Smooth muscle cell (in vitro differentiated cells): Measurements from ENCODE around the gene PPP1R27. TPM values are rescaled to one million over a fixed set of nuclear protein-coding genes. Genes with fewer than 3 reads are reported as not detected.

Experiments
- DNase-seq: peaks from one replicate; lab custom pipeline; 2025; ENCODE audit not compliant: unreplicated experiment; lab: John Stamatoyannopoulos, UW
- H2AFZ ChIP-seq: fragments of 200-600 bp; sonication (generic); 2 replicates; pipeline ENCODE4 v1.6.0; 2016; ENCODE audit warnings: antibody characterized with exemption, low read depth, mild to moderate bottlenecking
- H3F3A ChIP-seq: fragments of 200-600 bp; sonication (generic); 2 replicates; pipeline ENCODE4 v1.6.0; 2017; ENCODE audit warnings: antibody characterized with exemption, low read depth
- H3K27ac ChIP-seq: fragments of 200-600 bp; sonication (generic); 2 replicates; pipeline ENCODE4 v1.5.1; 2016; ENCODE audit warnings: low read depth, mild to moderate bottlenecking
- H3K27me3 ChIP-seq: fragments of 200-600 bp; sonication (generic); 2 replicates; pipeline ENCODE4 v1.6.1; 2016; ENCODE audit warnings: low read depth, mild to moderate bottlenecking
- H3K36me3 ChIP-seq: fragments of 200-600 bp; sonication (generic); 2 replicates; pipeline ENCODE4 v1.5.1; 2016; ENCODE audit warnings: low read depth
- H3K4me1 ChIP-seq: fragments of 200-600 bp; sonication (generic); 2 replicates; pipeline ENCODE4 v1.5.1; 2016; ENCODE audit warnings: low read depth
- H3K4me2 ChIP-seq: fragments of 200-600 bp; sonication (generic); 2 replicates; pipeline ENCODE4 v1.6.0; 2016; ENCODE audit warnings: mild to moderate bottlenecking
- H3K4me3 ChIP-seq: fragments of 200-600 bp; sonication (generic); 2 replicates; pipeline ENCODE4 v1.5.1; 2016; ENCODE audit warnings: mild to moderate bottlenecking
- H3K79me2 ChIP-seq: fragments of 200-600 bp; sonication (generic); 2 replicates; pipeline ENCODE4 v1.6.0; 2016; ENCODE audit warnings: low read depth, mild to moderate bottlenecking
- H3K9ac ChIP-seq: fragments of 200-600 bp; sonication (generic); 2 replicates; pipeline ENCODE4 v1.6.0; 2016; ENCODE audit warnings: low read depth
- H3K9me3 ChIP-seq: fragments of 200-600 bp; sonication (generic); replicated peaks from 2 replicates; pipeline ENCODE4 v1.5.1; 2016; ENCODE audit warnings: low read depth
- H4K20me1 ChIP-seq: fragments of 200-600 bp; sonication (generic); 2 replicates; pipeline ENCODE4 v1.6.0; 2016; ENCODE audit warnings: low read depth
- CTCF ChIP-seq: fragments of 200-600 bp; sonication (generic); IDR thresholded peaks from 2 replicates; pipeline ENCODE4 v1.5.1; 2017; ENCODE audit warnings: borderline replicate concordance, mild to moderate bottlenecking, antibody characterized with exemption; ENCODE audit not compliant: insufficient read depth, poor library complexity, severe bottlenecking
- WGBS: methylation state at CpG from one replicate; pipeline ENCODE4 v1.1.7; 2016; ENCODE audit warnings: low lambda C conversion rate; 5-methylcytosine and 5-hydroxymethylcytosine counted together
- polyA plus RNA-seq: library from polyadenylated mRNA; unstranded; fragments of >200 nt; fragmentation: Nextera tagmentation; extraction: Ambion mirVana; gene quantifications from 2 replicates; pipeline ENCODE4 v1.2.1, GENCODE V29; 2016
- total RNA-seq: library from RNA; depleted of rRNA; stranded (reverse); fragments of >200 nt; gene quantifications from 2 replicates; pipeline ENCODE4 v1.2.3, GENCODE V29; 2014

Gene PPP1R27
- total and polyA plus RNA-seq, 2 experiments from 2014 or later = 0.79 to 3.1 TPM

- no peak overlapping the region for H3K27ac ChIP-seq
- H3K9ac ChIP-seq = no peak overlapping the region
- H3K4me3 ChIP-seq = no peak overlapping the region
- no peaks in the 10 kb centered on the region for H3F3A ChIP-seq
- H3K9me3 ChIP-seq = no peaks in the 10 kb centered on the region
- WGBS = 92% methylated on average over 3 of the region's 8 CpGs
- no peaks in the 10 kb centered on the region for H3K4me1 ChIP-seq
- H2AFZ ChIP-seq = no peak overlapping the region
- no peaks in the 10 kb centered on the region for H3K36me3 ChIP-seq
- no peak overlapping the region for H3K4me2 ChIP-seq
- H3K79me2 ChIP-seq = no peaks in the 10 kb centered on the region
- DNase-seq = no peak
- H3K27me3 ChIP-seq = peaks cover 27% of the 10 kb centered on the region
- TF ChIP-seq CTCF = no peak
- H4K20me1 ChIP-seq = no peaks in the 10 kb centered on the region
Observed at GRCh38 chr17:81810476-81810875, 24.4 kb downstream of the PPP1R27 start.

- Histone ChIP-seq H3K79me2 (no peaks in the 10 kb centered on the region), H3K4me2 (no peak overlapping the region), H3K4me3 (no peak overlapping the region), H3K36me3 (no peaks in the 10 kb centered on the region), H3K9me3 (no peaks in the 10 kb centered on the region), H2AFZ (no peak overlapping the region), H3K27ac (no peak overlapping the region), H4K20me1 (no peaks in the 10 kb centered on the region), H3K4me1 (peaks cover 3% of the 10 kb centered on the region), H3F3A (no peaks in the 10 kb centered on the region), H3K9ac (no peak overlapping the region), H3K27me3 (peaks cover 36% of the 10 kb centered on the region)
- no peak for DNase-seq
- 87% methylated on average over 7 of the region's 7 CpGs for WGBS
- TF ChIP-seq CTCF = no peak
Observed at GRCh38 chr17:81809556-81809998, 25.3 kb downstream of the PPP1R27 start.

- no peak for TF ChIP-seq CTCF
- Histone ChIP-seq H3K9ac (no peak overlapping the region), H3K79me2 (no peaks in the 10 kb centered on the region), H4K20me1 (no peaks in the 10 kb centered on the region), H3F3A (no peaks in the 10 kb centered on the region), H3K4me1 (peaks cover 3% of the 10 kb centered on the region), H3K4me3 (no peak overlapping the region), H3K4me2 (no peak overlapping the region), H3K9me3 (no peaks in the 10 kb centered on the region), H3K36me3 (no peaks in the 10 kb centered on the region), H3K27ac (no peak overlapping the region), H2AFZ (no peak overlapping the region), H3K27me3 (peaks cover 42% of the 10 kb centered on the region)
- DNase-seq = no peak
- 83% methylated on average over 19 of the region's 20 CpGs for WGBS
Observed at GRCh38 chr17:81808778-81809555, 25.9 kb downstream of the PPP1R27 start.

GRCh38 chr17:81807839-81808238, 27.0 kb downstream of the PPP1R27 start:
- Histone ChIP-seq H3K4me3 (no peak overlapping the region), H3K27me3 (peaks cover 54% of the 10 kb centered on the region), H4K20me1 (no peaks in the 10 kb centered on the region), H3K27ac (no peak overlapping the region), H3K4me2 (no peak overlapping the region), H3K36me3 (no peaks in the 10 kb centered on the region), H3K9ac (no peak overlapping the region), H3K9me3 (no peaks in the 10 kb centered on the region), H3K79me2 (no peaks in the 10 kb centered on the region), H2AFZ (no peak overlapping the region), H3F3A (no peaks in the 10 kb centered on the region), H3K4me1 (peaks cover 3% of the 10 kb centered on the region)
- WGBS = 88% methylated on average over 9 of the region's 13 CpGs
- no peak for DNase-seq
- no peak for TF ChIP-seq CTCF
